ENCODE results near the gene FAM210A. TPM values are rescaled to one million over a fixed set of nuclear protein-coding genes. Genes with fewer than 3 reads are reported as not detected.

FAM210A gene
- total and polyA plus RNA-seq, 9 of the 15 experiments (the other 6 are each of a cell fraction or from before 2014, with no cell fraction given) = 8.3 to 41.7 (median 19.1) TPM

DNA sequence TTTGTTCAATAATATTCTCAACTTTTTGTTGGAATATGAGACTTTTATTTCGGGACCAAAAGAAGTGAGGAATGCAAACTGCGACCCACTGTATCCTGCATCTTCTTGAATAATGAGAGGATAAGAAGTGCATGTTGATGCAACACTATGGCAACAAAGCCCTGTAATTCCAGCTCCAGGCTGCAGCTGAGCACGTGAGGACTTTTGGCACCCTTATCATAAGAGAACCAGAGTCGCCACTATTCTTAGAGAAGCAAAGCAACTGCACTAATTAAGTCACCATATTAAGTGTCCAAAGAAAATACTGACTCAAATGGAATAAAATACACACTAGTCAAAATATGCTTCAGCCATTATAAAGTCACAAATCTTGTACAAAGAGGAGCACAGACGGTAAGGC, 65.8 kb downstream of the FAM210A start:
- ATAC-seq = peak; percentile 72
- no peak for DNase-seq (ENCODE audit: extremely low read depth in 1 of 4, low spot score in 3 of 4)
- in situ Hi-C loops (cut with MboI) = no loop called here
- no peaks in the 10 kb centered on the region for H3K9me1 ChIP-seq (ENCODE audit: control insufficient read depth, insufficient read depth, low read length)
- H3K27ac ChIP-seq (ENCODE audit: extremely low read depth, low read depth, low read length) = no peak overlapping the region
- no peaks in the 10 kb centered on the region for H3K79me2 ChIP-seq (ENCODE audit: control insufficient read depth, insufficient read depth, low read length)
- H4K20me1 ChIP-seq (replicated peaks; ENCODE audit: control insufficient read depth, insufficient read depth, low read length) = no peaks in the 10 kb centered on the region
- intact Hi-C loops (cut with micrococcal nuclease) = loop anchor here (10.0 kb wide), 1 partner anchor 56 kb away; no protein-coding TSS in a partner anchor
- no peak overlapping the region for H2AFZ ChIP-seq (ENCODE audit: low read depth, low read length)
- no peak overlapping the region for H3K4me2 ChIP-seq (ENCODE audit: insufficient read depth, low read length)
- H3K36me3 ChIP-seq (ENCODE audit: control insufficient read depth, insufficient read depth, low read length) = peaks cover 28% of the 10 kb centered on the region; the same call in 2 of the 3 replicates
- no peaks in the 10 kb centered on the region for H3K4me1 ChIP-seq (replicated peaks in 1 of 2; ENCODE audit: control insufficient read depth in 2 of 2, insufficient read depth in 2 of 2, low read length in 2 of 2)
- no peaks in the 10 kb centered on the region; a peak in 1 of 5 replicates for H3K27me3 ChIP-seq (ENCODE audit: control insufficient read depth in 2 of 2, insufficient read depth in 2 of 2, low read length in 2 of 2)
- POLR2A ChIA-PET = interaction anchor here (1.0 kb wide), 1 partner anchor 66 kb away, joined by 3 read pairs; no protein-coding TSS in a partner anchor
- CTCF ChIA-PET (ENCODE audit: low intra/inter-chr PET ratio) = no interaction called here
- no TSS peak for BruUV-seq (replicated peaks)
- 51% methylated on average over 5 of the region's 5 CpGs for WGBS (ENCODE audit: insufficient coverage, low coverage, missing lambda C conversion rate)
- no peak for FAIRE-seq
- H3K4me3 ChIP-seq = no peak overlapping the region
- no peak overlapping the region for H3K9ac ChIP-seq (ENCODE audit: insufficient read depth in 1 of 2, low read depth in 2 of 2, low read length in 2 of 2)
- H3K9me3 ChIP-seq (replicated peaks; ENCODE audit: control insufficient read depth, insufficient read depth, low read depth, low read length) = no peaks in the 10 kb centered on the region
- TF ChIP-seq ZNF175 (CRISPR knock-in tag; IDR thresholded peaks at IDR 0.05; ENCODE audit: low read depth) (peak; percentile 73; the same call in 1 of the 2 replicates), TRIM24 (IDR thresholded peaks at IDR 0.05) (peak in 1 of 2 experiments; percentile 74; a peak in 2 of 4 replicates), EP300 (IDR thresholded peaks at IDR 0.05; ENCODE audit: low read length) (peak; percentile 44; the same call in 1 of the 2 replicates), FOXJ2 (tag; IDR thresholded peaks at IDR 0.05) (peak; percentile 93), DIDO1 (tag; IDR thresholded peaks at IDR 0.05; ENCODE audit: low read depth) (no peak), CXXC5 (CRISPR knock-in tag; IDR thresholded peaks at IDR 0.05) (peak; percentile 64), L3MBTL2 (IDR thresholded peaks at IDR 0.05) (peak; percentile 83), SOX6 (IDR thresholded peaks at IDR 0.05) (peak; percentile 51; the same call in 1 of the 2 replicates), BHLHE40 (IDR thresholded peaks at IDR 0.05; ENCODE audit: low read length) (peak; percentile 94), CTBP1 (IDR thresholded peaks at IDR 0.05; ENCODE audit: borderline replicate concordance) (0 out of 2 replicates have a peak, but pooled peaks have one; percentile 21), MYC (IDR thresholded peaks at IDR 0.05; ENCODE audit: low read depth, low read length) (peak; percentile 55; the same call in 1 of the 2 replicates), MYC (CRISPR knock-in tag; IDR thresholded peaks at IDR 0.05; ENCODE audit: borderline replicate concordance, low read depth) (no peak), EP400 (IDR thresholded peaks at IDR 0.05) (no peak), POLR2B (IDR thresholded peaks at IDR 0.05; ENCODE audit: low read depth, partially characterized antibody) (no peak), ARID1B (IDR thresholded peaks at IDR 0.05) (peak; percentile 30; the same call in 1 of the 2 replicates), DMBX1 (CRISPR knock-in tag; IDR thresholded peaks at IDR 0.05; ENCODE audit: borderline replicate concordance) (peak; percentile 54; the same call in 1 of the 2 replicates), SIRT6 (IDR thresholded peaks at IDR 0.05; ENCODE audit: low read depth, low read length) (no peak)
- TF ChIP-seq, protein P1, sequence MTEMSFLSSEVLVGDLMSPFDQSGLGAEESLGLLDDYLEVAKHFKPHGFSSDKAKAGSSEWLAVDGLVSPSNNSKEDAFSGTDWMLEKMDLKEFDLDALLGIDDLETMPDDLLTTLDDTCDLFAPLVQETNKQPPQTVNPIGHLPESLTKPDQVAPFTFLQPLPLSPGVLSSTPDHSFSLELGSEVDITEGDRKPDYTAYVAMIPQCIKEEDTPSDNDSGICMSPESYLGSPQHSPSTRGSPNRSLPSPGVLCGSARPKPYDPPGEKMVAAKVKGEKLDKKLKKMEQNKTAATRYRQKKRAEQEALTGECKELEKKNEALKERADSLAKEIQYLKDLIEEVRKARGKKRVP (CRISPR knock-in tag; IDR thresholded peaks at IDR 0.05) = peak; percentile 47; the same call in 1 of the 2 replicates
- TF ChIP-seq, protein P2, sequence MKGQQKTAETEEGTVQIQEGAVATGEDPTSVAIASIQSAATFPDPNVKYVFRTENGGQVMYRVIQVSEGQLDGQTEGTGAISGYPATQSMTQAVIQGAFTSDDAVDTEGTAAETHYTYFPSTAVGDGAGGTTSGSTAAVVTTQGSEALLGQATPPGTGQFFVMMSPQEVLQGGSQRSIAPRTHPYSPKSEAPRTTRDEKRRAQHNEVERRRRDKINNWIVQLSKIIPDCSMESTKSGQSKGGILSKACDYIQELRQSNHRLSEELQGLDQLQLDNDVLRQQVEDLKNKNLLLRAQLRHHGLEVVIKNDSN (CRISPR knock-in tag; IDR thresholded peaks at IDR 0.05) = peak; percentile 62
- TF ChIP-seq, protein P3, sequence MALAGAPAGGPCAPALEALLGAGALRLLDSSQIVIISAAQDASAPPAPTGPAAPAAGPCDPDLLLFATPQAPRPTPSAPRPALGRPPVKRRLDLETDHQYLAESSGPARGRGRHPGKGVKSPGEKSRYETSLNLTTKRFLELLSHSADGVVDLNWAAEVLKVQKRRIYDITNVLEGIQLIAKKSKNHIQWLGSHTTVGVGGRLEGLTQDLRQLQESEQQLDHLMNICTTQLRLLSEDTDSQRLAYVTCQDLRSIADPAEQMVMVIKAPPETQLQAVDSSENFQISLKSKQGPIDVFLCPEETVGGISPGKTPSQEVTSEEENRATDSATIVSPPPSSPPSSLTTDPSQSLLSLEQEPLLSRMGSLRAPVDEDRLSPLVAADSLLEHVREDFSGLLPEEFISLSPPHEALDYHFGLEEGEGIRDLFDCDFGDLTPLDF (CRISPR knock-in tag; IDR thresholded peaks at IDR 0.05) = no peak
- TF ChIP-seq, protein P4, sequence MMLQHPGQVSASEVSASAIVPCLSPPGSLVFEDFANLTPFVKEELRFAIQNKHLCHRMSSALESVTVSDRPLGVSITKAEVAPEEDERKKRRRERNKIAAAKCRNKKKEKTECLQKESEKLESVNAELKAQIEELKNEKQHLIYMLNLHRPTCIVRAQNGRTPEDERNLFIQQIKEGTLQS (IDR thresholded peaks at IDR 0.05) = peak; percentile 58; the same call in 1 of the 2 replicates
- TF ChIP-seq, protein P4 (CRISPR knock-in tag; conservative IDR thresholded peaks at IDR 0.05) = no peak

Data from K562 (cell line).